ENCODE measurements around the gene GPR132. TPM values are rescaled to one million over a fixed set of nuclear protein-coding genes. Genes with fewer than 3 reads are reported as not detected.

Gene GPR132
- total RNA-seq, 1 donor from 2014 or later = 0.24 TPM

- no peaks in the 10 kb centered on the region for H3K9me3 Mint-ChIP-seq
- no peak overlapping the region for H3K27ac Mint-ChIP-seq
- no peak for DNase-seq (ENCODE audit: extremely low spot score, unreplicated experiment)
- H3K4me3 Mint-ChIP-seq = no peak overlapping the region
- H3K36me3 Mint-ChIP-seq = no peaks in the 10 kb centered on the region
- peaks cover 27% of the 10 kb centered on the region for H3K27me3 Mint-ChIP-seq
- H3K4me1 Mint-ChIP-seq (ENCODE audit: unreplicated experiment) = no peaks in the 10 kb centered on the region
- no peak for TF ChIP-seq CTCF (conservative IDR thresholded peaks at IDR 0.05)
These were observed 17.8 kb downstream of the GPR132 start for GRCh38 chr14:105047283-105048016.

GRCh38 chr14:105046891-105047282 lies 18.3 kb downstream of the GPR132 start:
- H3K4me3 Mint-ChIP-seq = no peak overlapping the region
- no peak for TF ChIP-seq CTCF (conservative IDR thresholded peaks at IDR 0.05)
- peaks cover 27% of the 10 kb centered on the region for H3K27me3 Mint-ChIP-seq
- H3K36me3 Mint-ChIP-seq = no peaks in the 10 kb centered on the region
- no peak for DNase-seq (ENCODE audit: extremely low spot score, unreplicated experiment)
- no peaks in the 10 kb centered on the region for H3K4me1 Mint-ChIP-seq (ENCODE audit: unreplicated experiment)
- H3K27ac Mint-ChIP-seq = no peak overlapping the region
- no peaks in the 10 kb centered on the region for H3K9me3 Mint-ChIP-seq

GRCh38 chr14:105045710-105046326 lies 19.4 kb downstream of the GPR132 start:
- Mint-ChIP-seq H3K27ac (no peak overlapping the region), H3K27me3 (peaks cover 24% of the 10 kb centered on the region), H3K4me3 (no peak overlapping the region), H3K4me1 (ENCODE audit: unreplicated experiment) (no peaks in the 10 kb centered on the region), H3K9me3 (no peaks in the 10 kb centered on the region), H3K36me3 (no peaks in the 10 kb centered on the region)
- peak; percentile 100 for TF ChIP-seq CTCF (conservative IDR thresholded peaks at IDR 0.05)
- peak; percentile 93 for DNase-seq (ENCODE audit: extremely low spot score, unreplicated experiment)

- no peak for DNase-seq (ENCODE audit: extremely low spot score, unreplicated experiment)
- Mint-ChIP-seq H3K27ac (no peak overlapping the region), H3K27me3 (peaks cover 27% of the 10 kb centered on the region), H3K9me3 (no peaks in the 10 kb centered on the region), H3K4me1 (ENCODE audit: unreplicated experiment) (peaks cover 3% of the 10 kb centered on the region), H3K36me3 (no peaks in the 10 kb centered on the region), H3K4me3 (no peak overlapping the region)
- no peak for TF ChIP-seq CTCF (conservative IDR thresholded peaks at IDR 0.05)
These were observed 21.6 kb downstream of the GPR132 start for GRCh38 chr14:105043641-105044040.

- Mint-ChIP-seq H3K9me3 (no peaks in the 10 kb centered on the region), H3K27ac (no peak overlapping the region), H3K4me3 (no peak overlapping the region), H3K4me1 (ENCODE audit: unreplicated experiment) (peaks cover 5% of the 10 kb centered on the region), H3K36me3 (no peaks in the 10 kb centered on the region), H3K27me3 (peaks cover 31% of the 10 kb centered on the region)
- TF ChIP-seq CTCF (conservative IDR thresholded peaks at IDR 0.05) = no peak
- DNase-seq (ENCODE audit: extremely low spot score, unreplicated experiment) = no peak
These were observed 22.4 kb downstream of the GPR132 start for GRCh38 chr14:105042813-105043212.

Measured in type B pancreatic cell (in vitro differentiated cells).